Stimulated activated CD8-positive, alpha-beta memory T cell treated with anti-CD3 and anti-CD28 coated beads, Interleukin-12 subunit alpha, Interleukin-12 subunit beta, amount 100 ng/mL, for 24 hours (primary cell): Measurements from ENCODE around the gene GPR176.
"Not testable (repeated sequence)": the region's sequence is repeated elsewhere in the genome, so short reads cannot be mapped to it uniquely, and the experiment has no call there.

Experiments
- DNase-seq: peaks from one replicate; pipeline ENCODE4 v3.0.0-alpha.2; 2020; ENCODE audit errors: extremely low read depth

Gene GPR176

GRCh38 chr15:39936187-39936586 lies 16.1 kb upstream of the GPR176 start:
- DNase-seq: no peak

- DNase-seq: no peak
Measured at GRCh38 chr15:39935241-39935640, 15.2 kb upstream of the GPR176 start.

GRCh38 chr15:39934397-39935071 lies 14.5 kb upstream of the GPR176 start:
- no peak for DNase-seq

- no peak for DNase-seq
Measured at GRCh38 chr15:39931615-39932014, 11.5 kb upstream of the GPR176 start.

- no peak for DNase-seq
Measured at GRCh38 chr15:39926526-39926925, 6.5 kb upstream of the GPR176 start.

- no peak for DNase-seq
Measured at GRCh38 chr15:39925112-39925842, 5.2 kb upstream of the GPR176 start.

- no peak for DNase-seq
Measured at GRCh38 chr15:39924437-39924836, 4.4 kb upstream of the GPR176 start.

GRCh38 chr15:39922462-39923092 lies 2.5 kb upstream of the GPR176 start:
- DNase-seq: no peak

- DNase-seq: no peak
Measured at GRCh38 chr15:39921274-39921638, 1.2 kb upstream of the GPR176 start.

GRCh38 chr15:39920510-39921273 lies 626 bp upstream of the GPR176 start:
- peak; percentile 61 for DNase-seq

GRCh38 chr15:39919411-39919747 lies 687 bp downstream of the GPR176 start:
- DNase-seq: no peak

GRCh38 chr15:39918688-39919385 lies 1.2 kb downstream of the GPR176 start:
- no peak for DNase-seq

- DNase-seq: no peak
Measured at GRCh38 chr15:39914977-39915376, 5.1 kb downstream of the GPR176 start.

GRCh38 chr15:39909007-39909406 lies 11.1 kb downstream of the GPR176 start:
- no peak for DNase-seq

GRCh38 chr15:39908186-39908585 lies 11.9 kb downstream of the GPR176 start:
- DNase-seq: no peak

- DNase-seq: no peak
Measured at GRCh38 chr15:39907216-39907615, 12.8 kb downstream of the GPR176 start.

GRCh38 chr15:39904115-39904514 lies 16.0 kb downstream of the GPR176 start:
- no peak for DNase-seq

GRCh38 chr15:39898317-39898716 lies 21.7 kb downstream of the GPR176 start:
- DNase-seq: no peak

GRCh38 chr15:39896846-39897245 lies 23.2 kb downstream of the GPR176 start:
- DNase-seq: no peak

- DNase-seq: no peak
Measured at GRCh38 chr15:39896101-39896500, 24.0 kb downstream of the GPR176 start.

- not testable (repeated sequence) for DNase-seq
Measured at GRCh38 chr15:39893051-39893450, 27.0 kb downstream of the GPR176 start.

GRCh38 chr15:39892418-39892817 lies 27.6 kb downstream of the GPR176 start:
- DNase-seq: no peak
